GM19328 (cell line): ENCODE results near the gene PRKCZ.
A peak's percentile ranks its signal among the peaks of the same experiment; 100 is the strongest.

Experiments used
- ATAC-seq: cut with Tn5 transposase; IDR thresholded peaks from one replicate; pipeline ENCODE4 v1.9.1; 2021; ENCODE audit warnings: mild to moderate bottlenecking, moderate library complexity; ENCODE audit not compliant: unreplicated experiment

PRKCZ gene

GRCh38 chr1:2215909-2216766 lies 165.9 kb downstream of the PRKCZ start:
- ATAC-seq, result no peak

- no peak for ATAC-seq
Measured at GRCh38 chr1:2216767-2217058, 166.5 kb downstream of the PRKCZ start.

- no peak for ATAC-seq
Measured at GRCh38 chr1:2221271-2221670, 171.1 kb downstream of the PRKCZ start.

GRCh38 chr1:2224170-2224584 lies 174.0 kb downstream of the PRKCZ start:
- no peak for ATAC-seq

- ATAC-seq, result no peak
Measured at GRCh38 chr1:2224631-2225428, 174.6 kb downstream of the PRKCZ start.

- no peak for ATAC-seq
Measured at GRCh38 chr1:2226525-2227345, 176.5 kb downstream of the PRKCZ start.

- peak; percentile 87 for ATAC-seq
Measured at GRCh38 chr1:2227346-2228156, 177.3 kb downstream of the PRKCZ start.

- no peak for ATAC-seq
Measured at GRCh38 chr1:2228157-2228594, 178.0 kb downstream of the PRKCZ start, which contains the start of gene SKI. SKI (plus strand) TSS chr1:2228319; CDS start chr1:2228767, 448 bp downstream.

- no peak for ATAC-seq
Measured at GRCh38 chr1:2228694-2229036, 178.5 kb downstream of the PRKCZ start.

GRCh38 chr1:2229037-2229864 lies 179.0 kb downstream of the PRKCZ start:
- no peak for ATAC-seq

GRCh38 chr1:2229911-2230731 lies 179.9 kb downstream of the PRKCZ start:
- ATAC-seq, result no peak

- ATAC-seq, result no peak
Measured at GRCh38 chr1:2230781-2231531, 180.7 kb downstream of the PRKCZ start.

- no peak for ATAC-seq
Measured at GRCh38 chr1:2231532-2232254, 181.5 kb downstream of the PRKCZ start.

GRCh38 chr1:2232255-2232915 lies 182.2 kb downstream of the PRKCZ start:
- no peak for ATAC-seq

GRCh38 chr1:2232916-2233438 lies 182.8 kb downstream of the PRKCZ start:
- no peak for ATAC-seq

- ATAC-seq, result no peak
Measured at GRCh38 chr1:2233468-2233867, 183.3 kb downstream of the PRKCZ start.
